GM12892 (cell line): ENCODE data around the gene TTC28.
A peak's percentile ranks its signal among the peaks of the same experiment; 100 is the strongest.
"Not testable (repeated sequence)": the region's sequence is repeated elsewhere in the genome, so short reads cannot be mapped to it uniquely, and the experiment has no call there.

Experiments
- DNase-seq: peaks from one replicate; pipeline ENCODE4 v3.0.0; 2011; ENCODE audit not compliant: insufficient read length
- FAIRE-seq: peaks from 2 replicates; lab custom pipeline; 2011; peaks lifted over from hg19 to GRCh38; lab: Jason Lieb, UNC
- POLR2A ChIP-seq: IDR thresholded peaks from 2 replicates; pipeline ENCODE4 v1.6.1; 2011; ENCODE audit warnings: low read depth, low read length, control low read depth
- POLR2AphosphoS5 ChIP-seq: IDR thresholded peaks from 2 replicates; pipeline ENCODE4 v1.6.1; 2011; ENCODE audit warnings: low read depth, low read length, control low read depth
- TAF1 ChIP-seq: IDR thresholded peaks from 2 replicates; pipeline ENCODE4 v1.6.1; 2011; ENCODE audit warnings: low read depth, mild to moderate bottlenecking, control low read depth, low read length, borderline replicate concordance

Gene TTC28

DNA sequence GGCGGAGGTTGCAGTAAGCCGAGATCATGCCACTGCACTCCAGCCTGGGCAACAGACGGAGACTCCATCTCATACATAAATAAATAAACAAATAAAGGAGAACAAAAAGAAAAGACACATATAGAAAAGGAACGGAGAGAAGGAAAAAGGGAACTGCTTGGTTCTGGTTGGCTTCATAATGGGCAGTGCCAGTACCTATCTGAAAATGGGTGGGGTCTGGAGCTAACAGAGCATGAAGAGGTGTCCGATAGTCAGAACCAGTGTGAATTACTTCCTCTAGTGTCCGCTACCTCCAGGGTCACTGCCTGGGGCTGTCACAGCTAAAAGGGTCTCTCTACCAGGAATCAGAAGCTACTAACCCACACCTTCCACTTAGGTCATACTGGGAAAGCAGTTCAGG lies 27.2 kb upstream of the TTC28 start:
- no peak for FAIRE-seq
- DNase-seq: no peak
- TF ChIP-seq TAF1 (no peak), POLR2AphosphoS5 (no peak)

DNA sequence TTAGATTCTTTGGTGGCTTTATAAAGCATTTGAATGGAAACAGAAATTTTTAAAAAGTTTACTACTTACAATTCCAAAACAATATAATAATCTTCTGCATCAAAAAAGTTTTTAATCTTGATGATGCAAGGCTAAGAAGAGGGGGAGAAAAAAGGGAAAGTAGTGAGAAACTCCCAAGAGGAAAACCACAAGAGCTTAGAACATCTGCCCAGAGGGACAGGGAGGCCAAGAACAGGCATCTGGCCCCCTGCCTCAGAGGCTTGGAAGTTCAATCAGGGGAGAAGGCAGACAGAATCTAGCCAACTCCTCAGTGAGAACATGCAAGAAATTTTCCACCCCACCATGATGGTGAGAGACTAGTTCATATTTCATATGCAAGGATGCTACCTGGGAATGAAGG lies 23.8 kb upstream of the TTC28 start:
- TF ChIP-seq TAF1: no peak
- TF ChIP-seq POLR2A: no peak
- TF ChIP-seq POLR2AphosphoS5: no peak
- FAIRE-seq (no peak), DNase-seq (no peak)

DNA sequence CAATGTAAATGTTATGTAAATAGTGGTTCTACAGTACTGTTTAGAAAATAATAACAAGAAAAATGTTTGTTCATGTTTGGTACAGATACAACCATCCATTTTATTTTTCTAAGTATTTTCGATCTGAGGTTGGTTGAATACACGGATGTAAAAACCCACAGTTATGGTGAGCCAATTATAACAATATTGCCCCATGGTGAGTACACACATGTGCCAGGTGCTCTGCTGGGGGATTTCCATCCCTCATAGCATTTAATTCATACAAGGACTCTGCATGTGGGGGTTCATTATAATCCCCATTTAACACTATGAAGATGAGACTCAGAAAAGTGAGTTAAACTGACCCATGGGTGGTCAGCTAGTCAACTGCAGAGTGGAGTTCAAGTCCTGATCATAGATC lies 23.3 kb upstream of the TTC28 start:
- FAIRE-seq: no peak
- TF ChIP-seq POLR2AphosphoS5 (no peak), TAF1 (no peak), POLR2A (no peak)
- no peak for DNase-seq

DNA sequence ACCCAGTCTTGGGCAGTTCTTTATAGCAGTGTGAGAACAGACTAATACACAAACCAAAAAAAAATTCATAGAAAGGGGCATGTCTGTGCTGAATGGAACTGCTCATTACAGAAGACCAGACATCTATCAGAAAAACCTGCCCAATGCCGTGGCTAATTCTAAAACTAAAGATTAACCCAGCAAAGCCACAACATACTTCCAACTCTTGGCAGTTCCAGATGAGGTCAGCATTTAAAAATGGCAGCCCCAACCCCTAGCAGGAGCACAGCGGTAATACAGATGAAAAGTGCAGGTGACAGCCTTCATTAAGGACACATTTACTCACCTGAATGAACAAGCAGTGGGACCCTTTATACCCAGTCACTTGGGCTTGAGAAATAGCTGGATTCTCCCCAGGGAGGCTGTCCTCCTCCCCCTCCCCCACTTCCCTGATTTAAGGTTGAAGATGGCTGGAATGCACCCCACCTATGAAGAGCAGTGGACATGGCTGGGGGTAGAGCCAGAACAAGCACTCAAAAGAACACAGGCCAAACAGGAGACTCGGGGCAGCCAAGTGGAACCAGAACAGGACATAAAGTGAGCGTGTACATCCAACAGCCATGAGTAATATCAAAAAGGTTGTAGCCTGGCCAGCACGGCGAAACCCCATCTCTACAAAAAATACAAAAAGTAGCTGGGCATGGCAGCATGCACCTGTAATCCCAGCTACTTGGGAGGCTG lies 13.6 kb upstream of the TTC28 start:
- DNase-seq: not testable (repeated sequence)

DNA sequence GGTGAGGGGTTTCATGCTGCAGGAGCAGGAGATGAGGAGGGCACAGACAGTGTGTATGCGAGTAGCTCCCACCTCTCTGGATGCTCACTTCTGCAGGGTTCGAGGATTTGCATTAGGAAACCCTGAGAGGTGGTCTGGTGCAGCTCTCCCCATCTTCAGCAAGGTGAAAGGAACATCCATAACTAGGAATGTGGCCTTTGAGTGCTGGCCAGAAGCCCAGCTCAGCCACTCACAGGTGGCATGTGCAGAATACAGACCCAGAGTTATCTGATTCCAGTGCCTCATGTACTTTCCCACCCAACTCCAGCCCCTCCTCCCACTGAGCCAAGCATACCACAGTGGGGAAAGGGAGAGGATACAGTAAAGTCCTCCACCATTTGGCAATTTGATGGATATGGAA lies 10.2 kb upstream of the TTC28 start:
- DNase-seq, FAIRE-seq: not testable (repeated sequence)

More for the DNA sequence above, 13.6 kb upstream of the TTC28 start:
- FAIRE-seq: not testable (repeated sequence)

DNA sequence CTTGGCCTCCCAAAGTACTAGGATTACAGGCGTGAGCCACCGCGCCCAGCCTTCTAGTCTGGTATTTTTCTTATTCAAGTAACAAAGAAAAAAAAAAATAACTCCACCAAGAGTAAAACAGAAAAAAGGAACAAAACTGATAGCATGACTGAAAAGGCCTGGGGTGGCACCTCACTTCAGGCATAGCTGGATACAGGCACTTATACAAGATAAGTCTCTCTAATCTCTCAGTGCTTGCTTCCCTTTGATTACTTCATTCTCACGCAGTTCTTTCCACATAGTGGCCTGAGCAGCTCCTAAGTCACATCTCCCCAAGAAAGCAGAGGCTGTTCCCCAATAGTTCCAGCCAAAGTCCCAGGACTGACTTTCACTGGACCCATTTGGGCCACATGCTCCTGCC lies 3.3 kb upstream of the TTC28 start:
- FAIRE-seq, DNase-seq: not testable (repeated sequence)

DNA sequence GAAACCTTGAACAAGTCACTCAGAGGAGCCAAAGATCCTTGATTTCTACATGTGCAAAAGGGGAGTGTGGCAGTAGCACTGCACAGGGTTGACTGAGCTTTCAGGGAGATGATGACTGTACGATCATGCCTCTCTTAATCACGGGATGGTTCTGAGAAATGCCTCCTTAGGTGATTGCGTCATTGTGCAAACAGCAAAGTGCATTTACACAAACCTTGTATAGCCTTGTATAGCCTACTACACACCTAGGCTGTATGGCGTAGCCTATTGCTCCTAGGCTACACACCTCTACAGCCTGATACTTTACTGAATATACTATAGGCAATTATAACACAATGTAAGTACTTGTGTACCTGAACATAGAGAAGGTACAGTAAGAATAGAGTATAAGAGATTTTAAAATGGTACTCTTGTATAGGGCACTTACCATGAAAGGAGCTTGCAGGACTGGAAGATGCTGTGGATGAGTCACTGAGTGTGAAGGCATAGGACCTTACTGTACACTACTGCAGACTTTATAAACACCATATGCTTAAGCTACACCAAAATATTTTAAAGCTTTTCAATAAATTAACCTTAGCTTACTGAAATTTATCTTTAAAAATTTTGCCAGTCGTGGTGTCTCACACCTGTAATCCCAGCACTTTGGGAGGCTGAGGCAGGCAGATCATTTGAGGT lies 1.3 kb upstream of the TTC28 start:
- not testable (repeated sequence) for FAIRE-seq, DNase-seq

DNA sequence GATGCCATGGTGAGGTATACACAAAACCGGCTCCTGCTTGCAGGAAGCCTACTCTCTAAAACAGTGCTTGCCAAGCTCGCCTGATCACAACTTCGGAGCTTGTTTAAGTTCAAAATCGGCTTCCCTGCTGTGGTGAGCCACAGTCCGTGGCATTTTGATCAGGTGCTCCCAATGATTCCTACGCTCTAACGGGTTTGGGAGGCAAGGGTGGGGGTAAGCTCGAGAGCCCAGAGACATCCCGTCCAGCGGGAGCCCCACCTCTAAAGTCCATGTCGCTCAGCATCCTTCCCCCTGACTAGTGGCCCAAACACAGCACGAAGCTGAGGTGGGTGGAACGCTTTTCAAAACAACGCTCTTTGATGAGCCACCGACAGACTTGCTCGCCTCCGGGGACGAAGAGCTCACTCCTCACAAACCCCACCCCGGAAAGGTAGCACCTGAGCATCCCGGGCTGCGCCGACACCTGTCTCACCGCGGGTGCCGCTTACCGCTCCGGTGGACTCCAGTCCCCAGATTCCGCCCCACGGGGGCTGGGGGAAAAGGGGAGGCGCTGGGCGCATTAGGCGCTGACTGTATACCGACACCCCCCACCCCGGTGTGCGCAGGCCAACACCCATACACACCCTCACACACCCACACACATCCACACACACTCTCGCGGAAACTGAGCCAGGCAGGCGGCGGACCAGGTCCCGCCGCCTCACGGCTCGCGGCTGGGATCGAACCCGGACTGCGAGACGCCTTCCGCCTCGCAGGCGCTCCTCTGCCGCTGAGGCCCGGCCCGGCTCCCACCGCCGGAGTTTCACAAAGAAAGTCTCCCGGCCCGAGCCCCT lies 646 bp downstream of the TTC28 start:
- not testable (repeated sequence) for FAIRE-seq
- DNase-seq: peak; percentile 13

DNA sequence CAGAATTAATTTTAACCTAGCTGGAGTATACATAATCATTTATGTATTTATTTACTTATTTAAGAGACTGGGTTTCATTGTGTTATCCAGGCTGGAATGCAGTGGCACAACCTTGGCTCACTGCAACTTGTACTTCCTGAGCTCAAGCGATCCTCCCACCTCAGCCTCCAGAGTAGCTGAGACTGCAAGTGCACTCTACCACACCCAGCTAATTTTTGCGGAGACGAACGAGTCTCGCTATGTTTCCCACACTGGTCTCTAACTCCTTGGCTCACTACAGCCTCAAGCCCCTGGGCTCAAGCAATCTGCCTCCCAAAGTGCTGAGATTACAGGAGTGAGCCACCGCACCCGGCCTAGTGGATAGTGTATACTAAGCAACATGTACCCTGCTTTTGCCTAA lies 1.5 kb downstream of the TTC28 start:
- FAIRE-seq, DNase-seq: not testable (repeated sequence)

DNA sequence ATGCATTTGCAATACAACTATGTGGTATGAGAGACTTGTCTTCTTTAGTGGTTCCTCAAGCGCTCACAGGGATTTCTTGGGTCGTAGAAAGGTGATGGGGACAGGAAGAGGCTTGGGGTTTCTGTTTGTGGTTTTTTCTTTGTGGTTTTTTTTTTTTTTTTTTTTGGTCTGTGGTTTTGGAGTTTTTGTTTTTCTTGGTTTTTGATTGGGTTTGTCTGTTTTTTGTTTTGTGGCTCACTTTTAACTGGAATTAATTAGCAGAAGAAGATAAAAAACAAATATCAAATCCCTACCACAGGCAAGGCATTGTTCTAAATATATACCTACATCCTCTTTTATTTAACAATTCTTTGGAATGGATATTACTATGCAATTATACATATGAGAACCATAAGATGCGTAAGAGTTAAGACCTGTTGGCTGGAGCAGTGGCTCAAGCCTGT lies 5.5 kb downstream of the TTC28 start:
- DNase-seq: peak; percentile 14
- no peak for FAIRE-seq
- TF ChIP-seq POLR2AphosphoS5 (no peak), POLR2A (no peak), TAF1 (no peak)

DNA sequence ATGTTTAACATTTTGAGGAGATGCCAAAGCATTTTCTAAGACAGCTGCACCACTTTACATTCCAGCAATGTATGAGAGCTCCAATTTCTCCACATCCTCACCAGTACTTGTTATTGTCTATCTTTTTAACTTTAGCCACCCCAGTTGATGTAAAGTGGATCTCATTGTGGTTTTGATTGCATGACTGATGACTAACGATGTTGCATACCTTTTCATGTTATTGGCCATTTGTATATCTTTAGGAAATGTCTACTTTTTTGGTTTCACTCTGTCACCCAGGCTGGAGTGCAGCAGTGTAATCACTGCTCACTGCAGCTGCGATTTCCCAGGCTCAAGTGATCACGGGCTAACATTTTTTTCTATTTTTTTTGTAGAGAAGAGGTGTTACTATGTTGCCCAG lies 8.9 kb downstream of the TTC28 start:
- DNase-seq: no peak
- no peak for FAIRE-seq
- no peak for TF ChIP-seq TAF1
- TF ChIP-seq POLR2AphosphoS5: no peak
- no peak for TF ChIP-seq POLR2A

DNA sequence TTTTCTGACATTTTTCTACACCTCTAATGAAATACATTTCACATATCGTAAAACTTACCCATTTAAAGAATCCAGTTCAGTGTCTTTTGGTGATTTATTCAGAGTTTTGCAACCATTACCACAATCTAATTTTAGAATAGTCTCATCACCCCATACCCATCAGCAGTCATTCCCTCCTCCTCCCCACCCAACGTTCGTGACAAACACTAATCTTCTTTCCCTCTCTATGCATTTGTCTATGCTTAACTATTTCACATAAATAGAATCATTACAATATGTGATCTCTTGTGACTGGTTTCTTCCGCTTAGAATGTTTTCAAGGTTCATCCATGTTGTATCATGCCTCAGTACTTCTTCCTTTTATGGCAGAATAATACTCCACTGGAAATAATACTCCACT lies 9.5 kb downstream of the TTC28 start:
- FAIRE-seq: no peak
- DNase-seq: no peak

DNA sequence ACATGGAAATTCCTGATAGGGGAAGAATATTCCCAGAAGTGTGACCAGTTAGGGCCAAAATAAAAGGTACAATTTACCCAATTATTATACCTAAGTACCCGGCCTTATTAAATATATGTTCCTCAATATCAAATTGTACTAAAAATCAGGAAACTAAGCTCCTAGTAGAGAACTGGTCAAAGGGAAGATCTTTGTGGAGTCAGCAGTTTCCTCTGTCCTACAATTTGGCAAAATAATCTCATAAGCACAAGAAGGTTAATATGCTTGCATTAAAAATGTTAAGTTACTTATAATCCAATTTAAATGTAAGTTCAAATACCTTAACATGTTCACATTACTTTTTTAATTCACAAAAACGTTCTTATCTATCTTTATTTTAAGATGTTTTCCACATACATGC lies 10.3 kb downstream of the TTC28 start:
- DNase-seq: no peak
- no peak for FAIRE-seq
- TF ChIP-seq POLR2A (no peak), POLR2AphosphoS5 (no peak), TAF1 (no peak)

More for the DNA sequence above, 9.5 kb downstream of the TTC28 start:
- TF ChIP-seq POLR2A (no peak), TAF1 (no peak), POLR2AphosphoS5 (no peak)

DNA sequence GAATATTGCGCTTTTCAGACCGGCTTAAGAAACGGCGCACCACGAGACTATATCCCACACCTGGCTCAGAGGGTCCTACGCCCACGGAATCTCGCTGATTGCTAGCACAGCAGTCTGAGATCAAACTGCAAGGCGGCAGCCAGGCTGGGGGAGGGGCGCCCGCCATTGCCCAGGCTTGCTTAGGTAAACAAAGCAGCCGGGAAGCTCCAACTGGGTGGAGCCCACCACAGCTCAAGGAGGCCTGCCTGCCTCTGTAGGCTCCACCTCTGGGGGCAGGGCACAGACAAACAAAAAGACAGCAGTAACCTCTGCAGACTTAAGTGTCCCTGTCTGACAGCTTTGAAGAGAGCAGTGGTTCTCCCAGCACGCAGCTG lies 16.1 kb downstream of the TTC28 start:
- FAIRE-seq, DNase-seq: not testable (repeated sequence)
